GM21423 (cell line): ENCODE data around the gene MARVELD2.
"Not testable (repeated sequence)": the region's sequence is repeated elsewhere in the genome, so short reads cannot be mapped to it uniquely, and the experiment has no call there.

Source experiments
- ATAC-seq: cut with Tn5 transposase; IDR thresholded peaks from one replicate; pipeline ENCODE4 v1.9.1; 2021; ENCODE audit warnings: mild to moderate bottlenecking, moderate library complexity; ENCODE audit not compliant: unreplicated experiment

The MARVELD2 gene

GRCh38 chr5:69414885-69415583 lies at the start of gene MARVELD2:
Gene MARVELD2, plus strand, starts transcription at chr5:69415116. Its CDS starts 4,270 bp downstream, at chr5:69419386.
- peak; percentile 48 for ATAC-seq

- no peak for ATAC-seq
Measured at GRCh38 chr5:69367697-69368279, 47.1 kb upstream of the MARVELD2 start.

DNA sequence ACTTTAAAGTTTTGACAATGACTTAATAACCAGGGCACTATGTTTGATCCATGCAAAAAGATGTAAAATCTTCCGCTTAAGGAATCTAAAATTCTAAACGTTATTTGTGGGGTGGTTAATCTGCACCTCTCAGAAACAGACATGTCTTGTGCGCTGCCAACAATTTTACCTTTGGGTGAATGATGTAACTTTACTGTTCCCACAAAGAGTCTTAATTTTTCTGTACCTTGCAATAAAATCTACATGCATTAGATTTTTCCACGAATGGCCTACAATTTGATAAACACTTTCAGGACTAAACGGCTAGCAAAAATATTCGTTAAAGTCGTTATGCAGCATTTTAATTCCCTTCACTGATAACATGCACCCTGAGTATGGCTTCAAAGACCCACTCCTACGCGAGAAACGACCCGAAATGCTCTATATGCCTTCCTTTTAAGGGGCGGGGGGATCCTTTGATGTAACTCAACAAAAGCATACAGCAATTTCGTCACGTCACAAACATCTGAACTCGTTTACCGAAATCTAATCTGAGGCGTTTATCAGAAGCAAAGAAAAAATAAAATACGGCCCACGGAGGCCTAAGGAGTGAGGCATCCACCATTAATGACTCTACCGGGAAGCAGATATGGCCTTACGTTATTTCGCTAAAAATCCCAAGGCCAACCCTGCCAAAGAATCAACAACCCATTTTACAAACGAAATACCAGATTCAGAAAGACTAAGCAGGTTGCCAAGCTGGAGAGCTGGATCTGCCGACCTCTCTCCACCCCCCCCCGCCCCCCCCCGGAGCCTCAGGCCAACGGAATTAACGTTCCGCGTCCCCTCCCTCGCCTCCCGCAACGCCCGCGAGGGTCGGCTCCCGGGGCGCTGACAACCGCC lies 46.2 kb upstream of the MARVELD2 start:
- ATAC-seq, result no peak

- ATAC-seq, result peak; percentile 92
Measured at GRCh38 chr5:69369340-69370121, 45.4 kb upstream of the MARVELD2 start, which contains the start of the genes AK6, RAD17 and TAF9. Gene AK6, minus strand, starts transcription at chr5:69369520. Its CDS starts 30 bp downstream, at chr5:69369490. Gene RAD17, plus strand, starts transcription at chr5:69369818. Its CDS starts 2,391 bp downstream, at chr5:69372209. Gene TAF9, minus strand, starts transcription at chr5:69369520. Its CDS starts 3,783 bp downstream, at chr5:69365737.

DNA sequence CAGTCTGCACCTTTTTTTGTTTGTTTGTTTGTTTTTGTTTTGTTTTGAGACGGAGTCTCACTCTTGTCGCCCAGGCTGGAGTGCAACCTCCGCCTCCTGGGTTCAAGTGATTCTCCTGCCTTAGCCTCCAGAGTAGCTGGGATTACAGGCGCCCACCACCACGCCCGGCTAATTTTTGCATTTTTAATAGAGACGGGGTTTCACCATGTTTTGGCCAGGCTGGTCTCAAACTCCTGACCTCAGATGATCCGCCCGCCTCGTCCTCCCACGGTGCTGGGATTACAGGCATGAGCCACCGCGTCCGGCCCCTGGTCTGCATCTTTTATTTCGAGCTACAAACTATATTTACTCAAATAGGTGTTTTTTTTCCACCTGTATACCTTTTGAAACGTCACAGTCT lies 44.6 kb upstream of the MARVELD2 start:
- not testable (repeated sequence) for ATAC-seq

- no peak for ATAC-seq
Measured at GRCh38 chr5:69372394-69372793, 42.5 kb upstream of the MARVELD2 start.

- ATAC-seq, result peak; percentile 67
Measured at GRCh38 chr5:69374911-69375446, 39.9 kb upstream of the MARVELD2 start.

- no peak for ATAC-seq
Measured at GRCh38 chr5:69378376-69378775, 36.5 kb upstream of the MARVELD2 start.

DNA sequence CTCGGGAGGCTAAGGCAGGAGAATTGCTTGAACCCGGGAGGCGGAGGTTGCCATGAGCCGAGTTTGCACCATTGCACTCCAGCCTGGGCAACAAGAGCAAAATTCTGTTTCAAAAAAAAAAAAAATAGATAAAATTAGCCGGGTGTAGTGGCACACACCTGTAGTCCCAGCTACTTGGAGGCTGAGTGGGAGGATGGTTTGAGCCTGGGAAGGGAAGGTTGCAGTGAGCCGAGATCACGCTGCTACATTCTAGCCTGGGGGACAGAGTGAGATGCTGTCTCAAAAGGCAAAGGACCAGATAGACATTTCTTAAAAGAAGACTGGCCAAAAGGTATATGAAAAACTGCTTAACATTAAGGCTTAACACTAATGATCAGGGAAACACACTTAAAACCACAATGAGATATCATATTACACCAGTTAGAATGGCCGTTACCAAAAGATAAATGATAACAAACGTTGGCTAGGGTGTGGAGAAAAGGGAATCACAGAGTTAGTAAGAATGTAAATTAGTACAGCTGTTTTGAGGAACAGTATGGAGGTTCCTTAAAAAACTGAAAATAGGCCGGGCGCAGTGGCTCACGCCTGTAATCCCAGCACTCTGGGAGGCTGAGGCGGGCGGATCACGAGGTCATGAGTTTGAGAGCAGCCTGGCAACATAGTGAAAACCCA lies 10.1 kb upstream of the MARVELD2 start:
- no peak for ATAC-seq

- no peak for ATAC-seq
Measured at GRCh38 chr5:69415584-69415958, 655 bp downstream of the MARVELD2 start.

DNA sequence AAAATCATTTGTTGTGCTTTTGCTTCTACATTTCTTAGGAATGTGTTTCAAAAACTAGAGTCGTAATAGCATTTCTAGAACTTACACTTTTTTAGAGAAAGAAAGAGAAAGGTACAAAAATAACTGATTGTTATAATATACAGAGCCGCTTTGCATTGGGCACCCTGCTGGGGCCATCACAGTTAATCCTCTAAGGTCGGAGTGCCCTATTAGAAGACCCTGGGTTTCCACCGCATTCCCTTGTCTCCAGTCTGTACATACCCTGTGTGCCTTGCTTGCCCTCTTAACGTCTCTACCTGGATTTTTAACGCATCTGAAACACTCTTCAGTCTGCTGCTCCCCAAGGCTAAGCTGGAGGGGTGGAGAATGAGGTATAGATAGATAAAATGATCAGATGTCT lies 1.3 kb downstream of the MARVELD2 start:
- ATAC-seq, result no peak

DNA sequence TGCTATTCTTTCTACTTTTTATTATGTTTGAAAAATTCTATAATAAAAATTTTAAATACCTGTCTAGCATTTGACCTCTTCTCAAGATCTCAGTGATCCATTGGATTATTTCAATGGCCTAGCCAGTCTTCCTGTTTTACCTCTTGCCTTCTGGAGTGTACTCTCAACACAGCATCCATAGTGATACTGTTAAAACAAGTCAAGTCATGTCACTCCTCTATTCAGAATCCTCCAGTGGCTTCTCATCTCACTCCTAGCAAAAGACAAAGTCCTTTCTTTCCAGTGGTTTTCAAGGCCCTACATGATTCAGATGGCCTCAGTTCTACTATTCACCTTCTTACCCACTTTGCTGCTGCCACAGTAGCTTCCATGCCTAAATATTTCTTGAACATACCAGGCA lies 1.8 kb downstream of the MARVELD2 start:
- no peak for ATAC-seq

DNA sequence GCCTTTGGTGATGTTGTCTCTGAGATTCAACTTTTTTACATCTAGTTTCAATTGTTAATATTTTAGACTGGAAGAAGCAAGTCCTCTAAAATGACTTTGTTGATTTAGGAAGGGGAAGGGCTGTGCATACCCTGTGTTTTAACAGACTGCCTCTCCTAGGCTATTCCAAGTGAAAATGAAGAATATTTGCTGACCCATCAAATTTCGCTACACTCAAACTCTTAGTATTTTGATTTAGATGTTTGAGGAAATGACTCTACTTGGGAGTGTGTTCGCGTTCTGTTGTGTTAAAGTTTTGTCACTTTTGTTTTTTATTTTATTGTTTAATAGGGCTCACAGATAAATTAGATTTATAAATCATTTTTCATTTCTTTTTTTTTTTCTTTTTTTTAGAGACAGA lies 3.6 kb downstream of the MARVELD2 start:
- no peak for ATAC-seq

DNA sequence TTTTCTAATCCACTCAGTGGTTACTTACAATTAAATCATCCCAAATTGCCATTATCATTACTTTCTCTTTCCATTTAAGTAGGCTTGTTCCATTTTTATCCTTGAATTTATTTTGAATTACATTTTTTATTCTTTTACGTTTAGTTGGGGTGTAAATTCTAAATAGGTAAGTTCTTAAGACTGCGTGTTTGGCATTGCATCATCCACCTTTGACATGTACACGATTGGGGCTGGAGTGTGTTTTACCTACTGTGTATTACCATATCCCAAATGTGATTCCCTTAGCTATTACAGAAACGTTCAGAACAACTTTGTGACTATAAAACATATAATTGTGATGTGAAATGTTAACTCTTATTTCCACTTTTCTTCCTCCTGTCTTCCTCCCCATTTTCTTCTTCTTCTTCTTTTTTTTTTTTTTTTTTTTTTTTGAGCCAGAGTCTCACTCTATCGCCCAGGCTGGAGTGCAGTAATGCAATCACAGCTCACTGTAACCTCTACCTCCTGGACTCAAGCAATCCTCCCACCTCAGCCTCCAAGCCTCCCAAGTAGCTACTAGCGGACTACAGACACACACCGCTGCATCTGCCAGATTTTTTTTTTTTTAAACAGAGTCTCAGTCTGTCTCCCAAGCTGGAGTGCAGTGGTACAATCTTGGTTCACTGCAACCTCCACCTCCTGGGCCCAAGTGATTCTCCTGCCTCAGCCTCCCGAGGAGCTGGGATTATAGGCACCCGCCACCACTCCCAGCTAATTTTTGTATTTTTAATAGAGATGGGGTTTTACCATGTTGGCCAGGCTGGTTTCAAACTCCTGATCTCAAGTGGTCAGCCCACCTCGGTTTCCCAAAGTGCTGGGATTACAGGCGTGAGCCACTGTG lies 16.7 kb downstream of the MARVELD2 start:
- ATAC-seq, result no peak

GRCh38 chr5:69432412-69433206 lies 17.7 kb downstream of the MARVELD2 start:
- no peak for ATAC-seq

- not testable (repeated sequence) for ATAC-seq
Measured at GRCh38 chr5:69435276-69435884, 20.5 kb downstream of the MARVELD2 start.

DNA sequence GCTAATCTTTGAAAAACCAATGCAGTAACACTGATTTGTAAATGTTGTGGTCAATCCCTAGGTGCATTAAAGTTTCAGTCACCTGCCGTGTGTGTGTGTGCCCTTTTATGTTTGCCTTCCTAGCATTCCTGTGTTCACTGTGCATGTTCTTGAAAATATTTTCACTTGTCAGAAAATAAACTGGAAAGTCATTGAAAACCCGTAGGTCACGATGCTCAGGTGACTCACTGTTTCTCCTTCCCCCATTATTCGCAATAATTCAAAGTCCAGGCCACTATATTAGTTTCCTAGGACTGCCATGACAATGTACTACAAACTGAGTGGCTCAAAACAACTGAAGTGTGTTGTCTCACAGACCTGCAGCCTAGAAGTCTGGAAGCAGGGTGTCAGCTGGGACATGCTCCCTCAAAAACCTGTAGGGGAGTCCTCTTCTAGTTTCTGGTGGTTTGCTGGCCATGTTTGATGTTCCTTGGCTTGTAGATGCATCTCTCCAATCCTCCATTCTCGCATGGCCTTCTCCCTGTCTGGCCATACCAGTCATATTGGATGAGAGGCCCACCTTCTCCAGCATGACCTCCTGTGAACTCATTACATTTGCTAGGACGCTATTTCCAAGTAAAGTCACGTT lies 29.3 kb downstream of the MARVELD2 start:
- ATAC-seq, result no peak
